OCI-M2 (cell line): ENCODE data around the gene TMEM106C.

ENCODE experiments used
- DNase-seq: peaks from one replicate; lab custom pipeline; 2025; ENCODE audit not compliant: unreplicated experiment; lab: John Stamatoyannopoulos, UW

The TMEM106C gene, protein sequence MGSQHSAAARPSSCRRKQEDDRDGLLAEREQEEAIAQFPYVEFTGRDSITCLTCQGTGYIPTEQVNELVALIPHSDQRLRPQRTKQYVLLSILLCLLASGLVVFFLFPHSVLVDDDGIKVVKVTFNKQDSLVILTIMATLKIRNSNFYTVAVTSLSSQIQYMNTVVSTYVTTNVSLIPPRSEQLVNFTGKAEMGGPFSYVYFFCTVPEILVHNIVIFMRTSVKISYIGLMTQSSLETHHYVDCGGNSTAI

DNA sequence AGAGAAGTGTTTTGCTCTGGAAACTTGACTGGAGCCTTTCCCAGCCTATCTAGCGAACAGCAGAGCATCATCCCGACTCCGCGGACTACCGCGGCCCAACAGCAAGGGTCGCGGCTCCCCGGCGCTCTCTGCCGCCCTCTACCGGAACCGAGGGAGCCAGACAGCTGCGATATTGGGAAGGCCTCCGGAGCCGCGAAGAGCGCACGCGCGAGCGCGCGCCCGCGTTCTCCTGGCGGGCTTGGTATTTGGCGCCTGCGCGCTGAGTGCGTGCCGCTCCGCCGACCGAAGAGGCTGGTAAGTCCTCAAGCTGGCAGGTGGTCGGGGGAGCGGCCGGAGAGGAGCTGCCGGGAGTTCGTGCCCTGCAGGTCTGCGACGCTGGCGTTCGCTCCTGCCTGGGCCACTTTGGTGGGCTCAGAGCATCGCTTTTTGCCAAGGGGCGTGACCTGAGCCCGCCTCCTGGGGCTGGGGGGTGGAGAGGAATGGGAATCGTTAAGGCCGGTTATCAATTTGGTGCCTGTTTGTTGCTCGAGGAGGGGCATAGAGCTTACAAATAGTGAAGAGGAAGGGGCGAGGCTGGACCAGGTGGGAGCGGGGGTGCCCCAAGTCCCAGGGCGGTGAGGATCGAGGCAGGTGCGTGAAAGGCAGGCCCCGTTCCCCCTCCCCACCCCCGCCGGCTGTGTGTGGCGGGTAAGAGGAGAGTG is at the start of gene TMEM106C:
TSS of gene TMEM106C (plus strand) at position 257 of the 701 bp plus-strand sequence. CDS start 641 bp downstream, outside the sequence.
- peak; percentile 5 for DNase-seq

DNA sequence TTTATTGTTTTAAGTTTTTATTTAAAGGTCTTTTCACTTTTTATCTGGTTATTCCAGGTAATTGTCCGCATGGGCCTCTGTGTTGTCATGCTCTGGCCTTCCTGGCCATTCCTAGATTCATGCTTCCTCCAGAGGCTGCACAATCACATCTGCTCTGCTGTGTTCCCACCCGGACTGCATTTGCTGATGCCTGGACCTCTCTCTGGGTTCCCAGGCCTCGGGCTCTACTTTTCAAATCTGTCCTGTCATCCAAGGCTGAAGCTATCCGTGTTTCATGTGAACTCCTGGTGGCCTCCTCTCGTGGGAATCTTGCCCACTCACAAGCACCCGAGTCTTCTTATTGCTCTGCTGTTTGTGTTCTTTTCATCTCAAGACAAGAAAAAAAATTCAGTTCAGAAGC is 42.5 kb upstream of the TMEM106C start:
- DNase-seq = no peak

DNA sequence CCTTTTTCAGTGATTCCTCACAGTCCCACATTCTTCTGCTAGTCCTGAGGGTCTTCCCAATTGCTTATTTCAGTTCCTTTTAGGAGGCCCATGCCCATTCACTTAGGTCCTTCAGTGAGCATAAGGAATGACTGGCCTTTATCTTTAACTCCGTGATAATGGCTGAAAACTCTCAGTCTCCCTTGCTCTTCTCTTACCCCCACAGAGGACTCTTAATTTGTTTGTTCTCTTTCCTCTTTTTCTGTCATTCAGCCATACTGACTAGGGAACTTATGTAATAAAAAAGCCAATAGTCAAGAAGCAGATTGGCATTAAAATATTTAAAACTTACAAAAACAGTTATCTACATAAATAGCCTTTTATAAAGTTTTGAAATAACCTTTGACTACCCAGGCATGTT is 41.5 kb upstream of the TMEM106C start:
- no peak for DNase-seq

DNA sequence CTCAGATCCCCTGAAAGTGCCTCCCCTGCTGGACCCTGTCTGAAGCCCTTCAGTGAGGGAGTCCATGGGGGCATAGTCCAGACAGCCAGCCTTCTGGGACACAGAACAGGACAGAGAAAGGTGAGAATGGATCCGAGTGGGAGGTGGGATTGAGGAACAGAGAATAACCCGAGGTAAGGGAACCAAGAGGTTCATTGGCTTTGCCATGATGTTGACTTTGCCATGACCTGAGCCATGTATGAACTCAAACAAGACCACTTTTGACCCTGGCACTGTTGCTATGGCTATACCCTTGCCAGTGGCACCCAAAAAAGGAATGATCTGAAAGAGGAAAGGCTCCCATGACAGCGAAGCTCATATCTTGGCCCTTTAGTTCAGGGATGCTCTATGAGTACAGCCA is 36.0 kb upstream of the TMEM106C start:
- DNase-seq = no peak

DNA sequence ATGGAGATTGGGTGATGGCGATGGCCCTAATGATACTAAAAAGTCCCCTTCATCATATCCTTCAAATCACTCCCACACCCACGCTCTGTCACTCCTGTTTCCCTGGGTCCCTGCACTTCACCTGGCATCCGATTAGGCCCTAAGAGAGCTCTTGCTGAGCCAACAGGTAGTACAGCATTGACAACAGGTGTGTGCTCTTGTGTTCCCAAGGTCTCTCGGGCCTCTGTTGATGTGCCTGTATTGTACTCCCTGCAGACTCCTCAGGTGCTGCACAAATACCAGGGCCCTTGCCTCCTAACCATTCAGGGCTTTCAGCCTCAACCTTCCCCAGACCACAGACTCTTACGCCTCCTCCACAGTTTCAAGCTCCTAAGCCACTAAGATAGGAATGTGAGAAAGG is 32.8 kb upstream of the TMEM106C start:
- no peak for DNase-seq

DNA sequence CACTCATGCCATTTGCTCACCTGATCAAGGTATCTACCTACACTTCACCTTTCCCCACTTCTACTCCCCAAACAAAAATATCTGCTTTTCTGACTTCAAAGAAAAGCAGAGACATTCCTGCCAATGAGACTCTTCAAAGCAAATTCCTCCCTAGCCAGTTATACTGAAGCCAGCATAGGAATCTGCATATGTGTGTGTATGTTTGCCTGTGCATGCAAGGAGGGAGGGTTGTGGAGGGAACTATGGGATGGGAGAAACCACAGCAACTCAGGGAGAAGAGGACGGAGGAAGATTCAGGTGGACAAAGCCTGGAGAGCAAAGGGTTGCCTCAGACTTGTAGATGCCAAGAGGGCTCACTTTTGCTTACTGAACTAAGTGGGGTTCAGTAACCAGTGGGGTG is 32.2 kb upstream of the TMEM106C start:
- DNase-seq = no peak

DNA sequence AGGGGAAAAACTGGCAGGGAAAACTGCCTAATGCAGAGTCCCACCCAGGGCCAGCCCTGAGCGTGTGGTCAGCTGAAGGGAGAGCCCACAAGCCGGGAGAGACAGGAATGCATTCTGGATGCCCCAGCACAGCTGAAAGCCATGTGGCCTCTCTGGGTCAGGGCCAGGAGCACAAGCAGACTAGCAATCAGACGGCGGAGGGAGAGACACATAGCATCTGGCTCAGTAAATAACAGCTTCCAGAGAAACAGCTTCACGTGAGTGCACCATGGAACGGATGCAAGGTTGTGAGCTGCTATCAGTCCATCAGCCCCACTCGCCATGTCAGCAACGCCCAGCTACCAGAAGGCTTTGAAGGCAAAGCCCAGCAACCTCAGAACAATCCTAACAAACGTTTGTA is 28.2 kb upstream of the TMEM106C start:
- no peak for DNase-seq

DNA sequence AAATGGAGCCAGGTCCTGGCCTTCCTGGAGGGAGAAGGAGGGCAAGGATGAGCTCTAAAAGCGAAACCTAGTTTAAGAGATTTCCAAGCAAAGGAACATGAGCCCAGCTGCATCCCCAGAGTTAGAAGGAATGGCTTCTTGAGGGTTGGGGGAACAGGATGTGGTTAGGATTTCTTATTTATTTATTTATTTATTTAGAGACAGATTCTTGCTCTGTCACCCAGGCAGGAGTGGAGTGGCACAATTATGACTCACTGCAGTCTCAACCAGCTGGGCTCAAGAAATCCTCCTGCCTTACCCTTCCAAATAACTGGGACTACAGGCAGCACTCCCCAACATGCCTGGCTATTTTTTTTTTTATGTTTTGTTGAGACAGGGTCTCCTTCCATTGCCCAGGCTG is 25.3 kb upstream of the TMEM106C start:
- DNase-seq = no peak

DNA sequence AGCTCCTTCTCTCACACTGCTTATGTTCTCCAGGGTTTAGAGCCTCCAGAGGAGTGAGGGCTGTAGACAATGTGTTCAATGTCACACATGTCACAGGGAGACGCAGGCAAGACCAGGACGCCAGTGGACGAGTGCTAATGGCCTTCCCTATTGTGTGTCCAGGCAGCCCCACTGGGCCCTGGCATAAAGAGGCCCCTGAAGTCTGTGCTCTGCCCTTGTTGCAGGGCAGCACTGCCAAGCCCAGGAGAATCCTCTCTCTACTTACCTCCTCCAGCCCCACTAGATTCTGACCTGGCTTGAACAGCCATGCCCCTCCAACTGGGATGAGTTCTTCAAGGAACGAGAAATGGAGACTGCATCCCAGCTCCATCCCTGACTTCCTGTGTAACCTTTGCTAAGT is 24.8 kb upstream of the TMEM106C start:
- DNase-seq = no peak

DNA sequence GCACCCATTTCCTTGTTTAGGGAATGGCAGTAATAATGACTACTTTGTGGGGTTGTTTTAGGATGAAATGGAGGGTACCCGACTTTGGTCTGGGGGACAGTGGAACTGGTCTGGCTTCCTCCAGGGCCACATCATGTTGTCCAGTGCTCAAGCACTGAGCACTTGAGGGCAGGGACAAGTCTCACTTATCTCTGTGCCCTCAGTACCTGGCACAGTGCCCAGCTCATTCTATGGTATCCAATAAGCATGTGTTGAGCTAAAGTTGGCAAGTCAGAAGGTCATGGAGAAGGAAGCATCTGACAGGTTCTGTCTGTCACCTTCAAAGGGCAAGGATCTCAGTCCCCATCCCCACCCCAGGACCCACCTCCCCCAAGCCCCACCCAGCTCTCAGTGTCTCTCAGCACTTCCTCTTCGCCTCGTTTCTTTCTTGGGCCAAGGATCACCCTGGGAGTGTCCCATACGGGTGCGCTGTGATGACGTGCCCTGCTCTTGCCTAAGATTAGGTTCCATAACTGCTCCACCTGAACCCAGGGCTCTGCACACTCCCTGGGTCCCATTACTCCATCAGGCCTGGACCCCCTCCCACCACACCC is 24.3 kb upstream of the TMEM106C start:
- DNase-seq = no peak

DNA sequence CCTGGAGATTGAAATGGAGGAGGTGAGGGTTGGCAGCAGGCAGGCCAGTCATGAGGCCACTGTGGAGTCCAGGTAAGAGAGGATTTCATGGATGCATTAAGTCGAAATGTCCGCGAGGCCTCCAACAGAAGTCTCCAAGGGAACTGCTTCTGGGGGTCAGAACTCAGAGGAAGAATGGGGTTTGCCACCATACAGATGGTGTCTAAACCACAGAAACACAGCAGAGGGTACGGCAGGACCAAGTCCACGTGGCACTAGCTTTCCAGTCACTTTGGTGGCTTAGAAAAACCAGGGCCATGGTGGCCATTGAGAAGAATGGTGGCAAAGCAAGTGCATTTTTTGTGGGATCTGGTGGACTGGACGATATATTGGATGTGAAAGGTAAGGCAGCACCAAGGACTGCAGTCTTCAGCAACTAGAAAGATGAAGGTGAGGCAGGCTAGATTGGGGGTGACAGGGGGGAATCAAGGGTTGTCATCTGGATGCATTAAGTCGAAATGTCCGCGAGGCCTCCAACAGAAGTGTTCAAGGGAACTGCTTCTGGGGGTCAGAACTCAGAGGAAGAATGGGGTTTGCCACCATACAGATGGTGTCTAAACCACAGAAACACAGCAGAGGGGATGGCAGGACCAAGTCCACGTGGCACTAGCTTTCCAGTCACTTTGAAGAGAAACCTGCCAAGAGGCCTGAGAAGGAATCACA is 22.5 kb upstream of the TMEM106C start:
- no peak for DNase-seq

DNA sequence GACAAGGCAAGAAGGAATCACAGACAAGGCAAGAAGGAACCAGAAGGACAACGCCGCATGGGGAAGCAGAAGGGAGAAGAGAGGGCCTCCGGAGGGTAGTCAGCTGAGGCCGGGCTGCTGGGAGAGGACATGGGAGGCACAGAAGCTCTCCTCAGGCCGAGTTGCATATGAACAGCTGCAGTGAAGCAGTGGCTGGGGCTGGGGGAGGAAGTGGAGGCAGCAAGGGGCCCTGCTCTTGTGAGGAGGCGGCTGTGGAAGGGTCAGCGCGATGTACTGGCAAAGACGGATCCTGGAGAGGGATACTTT is 22.0 kb upstream of the TMEM106C start:
- no peak for DNase-seq

DNA sequence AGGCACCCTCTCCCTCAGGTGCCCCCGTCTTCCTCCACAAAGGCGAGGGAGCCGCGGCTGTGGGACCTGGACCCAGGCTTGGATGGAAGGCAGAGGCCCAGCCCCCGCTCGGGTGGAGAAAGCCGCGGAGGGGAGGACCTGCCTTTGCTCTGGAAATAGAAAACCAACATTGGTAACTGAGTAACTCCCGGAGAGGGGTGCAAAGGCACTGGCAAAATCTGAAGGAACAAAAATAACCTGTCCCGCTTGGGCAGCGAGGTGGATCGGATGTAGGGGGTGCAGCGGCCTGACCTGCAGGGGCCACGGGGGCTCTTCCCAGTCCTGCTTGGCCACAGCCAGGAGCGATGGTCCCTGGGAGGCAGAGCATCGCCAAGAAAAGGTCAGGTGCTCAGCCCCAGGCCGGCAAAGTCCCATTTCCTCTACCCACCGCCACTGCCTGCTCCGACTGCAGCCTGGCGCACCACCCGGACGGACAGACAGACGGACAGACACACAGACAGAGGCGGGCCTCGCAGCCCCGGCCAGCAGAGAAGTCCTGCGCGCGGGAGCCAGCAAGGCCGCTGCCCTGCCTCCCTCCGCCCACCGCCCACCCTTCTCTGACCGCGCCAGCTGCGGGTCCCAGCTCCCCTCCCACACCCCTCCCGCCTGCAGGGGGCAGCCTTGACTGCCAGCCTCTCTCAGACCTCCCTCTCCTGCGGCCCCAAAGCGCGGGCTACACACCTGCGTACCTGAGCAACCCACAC is 21.4 kb upstream of the TMEM106C start:
- DNase-seq = no peak

DNA sequence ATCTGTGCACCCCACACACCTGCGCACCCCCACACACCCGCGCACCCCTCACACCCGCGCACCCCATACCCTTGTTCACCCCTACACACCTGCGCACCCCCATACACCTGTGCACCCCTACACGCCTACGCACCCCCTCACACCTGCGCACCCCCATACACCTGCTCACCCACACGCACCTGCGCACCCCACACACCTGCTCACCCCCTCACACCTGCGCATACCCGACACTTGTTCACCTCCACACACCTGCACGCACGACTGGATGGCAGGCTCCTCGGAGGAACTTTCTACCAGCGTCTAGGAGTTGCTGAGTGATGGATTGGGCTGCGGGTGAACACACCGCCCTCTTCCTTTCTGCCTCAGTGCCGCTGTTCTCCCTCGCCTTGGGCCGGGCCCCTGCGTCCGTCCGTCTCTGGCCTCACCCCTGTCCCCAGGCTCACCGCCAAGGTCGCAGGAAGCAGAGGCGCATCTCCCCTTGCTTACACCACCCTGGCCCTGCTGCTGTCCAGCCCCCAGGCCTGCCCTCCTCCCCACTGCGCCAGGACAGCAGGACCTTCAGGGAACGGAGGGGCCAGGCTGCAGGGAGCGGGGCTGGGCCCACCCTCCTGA is 20.7 kb upstream of the TMEM106C start:
- no peak for DNase-seq

DNA sequence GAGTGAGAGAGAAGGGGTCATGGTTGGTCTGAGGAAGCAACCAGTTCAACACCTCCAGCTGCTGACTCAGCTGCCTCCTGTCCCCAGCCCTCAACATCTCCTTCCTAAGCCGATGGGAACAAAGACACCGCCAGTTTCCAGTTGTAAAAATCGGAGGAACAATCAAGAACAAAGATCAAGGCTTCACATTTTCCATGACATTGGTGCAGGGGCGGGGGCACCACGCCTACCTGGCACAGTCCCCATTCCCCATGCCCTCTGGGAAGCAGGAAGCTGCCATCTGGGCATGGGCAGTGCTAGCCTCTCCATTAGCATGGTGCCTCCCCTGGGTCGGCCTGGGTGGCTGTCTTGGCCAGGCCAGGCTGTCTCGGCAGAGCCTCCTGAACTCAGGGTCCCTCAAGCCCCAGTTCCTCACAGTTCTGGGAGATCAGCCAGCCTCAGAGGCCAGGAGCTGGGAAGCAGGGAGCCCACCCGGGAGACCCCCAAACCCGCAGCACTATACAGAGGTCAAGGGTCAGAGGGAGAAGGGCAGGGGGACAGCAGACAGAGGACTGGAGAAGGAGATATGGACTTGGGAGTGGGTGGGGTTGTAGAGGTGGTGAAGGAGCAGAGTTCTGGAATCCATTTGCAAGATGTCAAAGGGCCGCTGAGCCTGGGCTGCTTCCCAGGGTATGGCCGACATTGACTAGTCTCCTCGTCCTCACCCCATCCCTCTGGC is 19.6 kb upstream of the TMEM106C start:
- DNase-seq = no peak

DNA sequence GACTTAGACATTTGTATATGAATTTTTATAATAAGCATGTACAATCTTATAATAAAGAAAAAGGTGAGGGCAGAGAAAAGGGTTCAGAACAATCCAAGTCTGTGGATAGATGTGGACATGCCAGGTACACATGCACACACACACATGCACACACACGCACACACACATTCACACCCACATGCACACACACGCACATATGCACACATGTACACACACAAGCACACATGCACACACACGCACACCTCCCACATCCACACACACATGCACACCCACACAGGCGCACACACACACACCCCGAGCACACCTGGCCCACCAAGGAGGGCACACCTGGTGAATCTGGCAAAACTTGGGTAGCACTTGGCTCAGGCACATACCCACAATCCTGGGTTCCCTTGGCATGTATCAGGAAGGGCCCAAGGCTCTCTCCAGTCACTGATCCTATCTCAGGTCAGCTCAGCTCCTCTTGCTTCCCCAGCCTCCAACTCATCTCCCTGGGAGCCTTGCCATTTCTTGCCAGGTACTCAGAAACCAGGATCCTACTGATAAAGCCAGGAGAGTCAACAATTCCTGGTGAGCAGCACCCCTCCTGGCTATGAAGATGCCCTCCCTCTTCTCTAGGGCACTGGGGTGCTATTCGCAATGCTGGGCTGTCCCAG is 18.6 kb upstream of the TMEM106C start:
- no peak for DNase-seq

DNA sequence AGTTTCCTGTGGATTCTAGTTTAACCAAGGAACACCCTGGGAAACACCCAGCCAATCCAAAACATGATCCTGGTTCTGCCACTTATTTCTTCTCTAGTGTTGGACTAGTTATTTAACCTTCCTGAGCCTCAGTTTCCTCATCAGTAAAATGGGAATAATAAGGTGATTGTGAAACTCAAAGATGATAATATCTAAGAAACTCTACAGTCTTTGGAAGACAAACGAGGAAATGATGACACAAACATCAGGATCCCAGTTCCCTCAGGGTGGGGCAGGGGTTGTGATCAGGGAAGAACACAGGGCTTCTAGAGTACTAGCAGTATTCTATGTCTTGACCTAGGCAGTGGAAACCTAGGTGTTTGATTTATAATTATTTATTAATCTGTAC is 18.1 kb upstream of the TMEM106C start:
- no peak for DNase-seq

DNA sequence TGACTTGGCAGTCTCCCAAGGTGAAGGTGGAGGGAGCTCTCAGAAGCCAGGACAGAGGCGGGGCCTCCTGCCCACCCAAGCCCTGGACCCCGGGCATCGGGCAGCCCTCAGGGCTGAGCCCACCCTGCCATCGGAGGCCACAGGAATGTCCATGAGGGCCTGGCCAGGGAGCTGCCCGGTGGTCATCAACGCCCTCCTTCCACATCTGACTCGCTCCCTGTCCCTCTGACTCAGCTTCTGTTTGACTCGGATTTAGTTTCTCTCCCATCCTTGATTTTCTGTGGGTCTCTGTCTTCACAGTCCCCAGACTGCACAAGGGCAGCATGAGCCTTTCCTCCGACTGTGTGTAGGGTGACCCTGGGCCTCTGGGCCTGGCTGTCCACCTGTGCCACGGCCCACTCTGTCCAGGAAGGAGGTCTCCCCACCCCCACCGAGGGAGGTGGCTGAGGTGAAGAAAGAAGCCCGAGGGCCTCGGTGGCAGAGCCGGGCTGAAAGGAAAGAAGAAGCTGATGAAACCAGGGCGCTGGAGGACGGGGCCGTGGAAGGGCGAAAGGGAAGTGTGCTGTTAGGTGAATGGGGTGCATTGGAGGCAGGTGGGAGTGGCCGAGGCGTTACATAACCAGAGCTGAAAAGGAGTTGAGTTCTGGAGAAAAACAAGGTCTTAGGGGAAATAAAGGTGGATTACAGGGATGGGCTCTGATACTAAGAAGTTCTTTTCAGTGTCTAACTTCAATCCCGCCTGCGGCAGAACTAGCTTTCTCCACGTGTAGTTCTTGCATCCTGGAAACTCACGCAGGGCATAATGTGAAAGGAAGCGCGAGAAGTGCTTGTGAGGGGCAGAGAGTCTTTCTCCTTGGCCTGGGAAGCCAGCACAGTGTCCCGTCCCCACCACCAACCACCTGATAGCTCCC is 16.7 kb upstream of the TMEM106C start:
- DNase-seq = no peak

DNA sequence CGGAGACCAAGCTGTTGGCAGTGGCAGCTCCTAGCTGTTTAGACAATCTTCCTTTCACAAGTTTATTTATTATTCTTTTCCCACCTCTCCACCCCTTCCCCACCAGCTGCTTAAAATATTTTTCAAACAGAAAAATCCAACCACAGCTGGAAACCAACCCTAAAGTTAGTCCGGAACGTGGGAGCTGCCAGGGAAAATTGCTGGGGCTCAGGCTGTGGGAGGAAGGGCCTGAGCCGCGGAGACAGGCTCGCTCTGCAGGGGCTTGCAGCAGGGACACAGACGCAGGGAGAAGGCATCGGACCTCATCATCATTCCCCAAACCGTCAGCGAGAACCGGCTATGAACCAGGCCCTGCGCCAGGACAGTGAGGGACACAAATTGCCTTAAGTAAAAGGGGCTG is 16.1 kb upstream of the TMEM106C start:
- DNase-seq = no peak
